WTC11 (cell line): ENCODE measurements around the gene FRRS1. TPM values are rescaled to one million over a fixed set of nuclear protein-coding genes. Genes with fewer than 3 reads are reported as not detected.

ENCODE experiments used
- ATAC-seq: fragments of 200-7000 bp; cut with Tn5 transposase; 2 replicates; pipeline ENCODE4 v1.10.0; 2021; ENCODE audit warnings: mild to moderate bottlenecking, moderate library complexity
- CTCF ChIA-PET: fragments of 300-600 bp; sonication (Branson Sonifier 250); formaldehyde crosslinking; loops from one replicate; lab custom pipeline; 2021; ENCODE audit warnings: antibody characterized with exemption; lab: Charles Lee
- POLR2A ChIA-PET: fragments of 350-600 bp; sonication (Branson Sonifier 250); formaldehyde crosslinking; loops from one replicate; lab custom pipeline; 2021; ENCODE audit warnings: antibody characterized with exemption; lab: Charles Lee
- DNase-seq: peaks from one replicate; pipeline ENCODE4 v3.0.0; 2021; ENCODE audit warnings: low spot score
- H3K27ac Mint-ChIP-seq: 2 replicates; pipeline ENCODE4 v1.8.0; 2021; ENCODE audit warnings: mixed read lengths
- H3K27me3 Mint-ChIP-seq: 2 replicates; pipeline ENCODE4 v1.8.0; 2021; ENCODE audit warnings: low read depth, mild to moderate bottlenecking, moderate library complexity, mixed read lengths
- H3K36me3 Mint-ChIP-seq: 2 replicates; pipeline ENCODE4 v1.8.0; 2021; ENCODE audit warnings: mixed read lengths
- H3K4me1 Mint-ChIP-seq: 2 replicates; pipeline ENCODE4 v1.8.0; 2022; ENCODE audit warnings: mixed read lengths
- H3K4me3 Mint-ChIP-seq: 2 replicates; pipeline ENCODE4 v1.8.0; 2021; ENCODE audit warnings: mild to moderate bottlenecking, moderate library complexity, mixed read lengths
- H3K9me3 Mint-ChIP-seq: 2 replicates; pipeline ENCODE4 v1.8.0; 2021; ENCODE audit warnings: mixed read lengths
- CBFB ChIP-seq: sonication (generic); formaldehyde crosslinking; IDR thresholded peaks from 2 replicates; pipeline ENCODE4 v1.8.1; 2022; ENCODE audit warnings: mild to moderate bottlenecking, low read depth, missing genetic modification reagents
- CREM ChIP-seq: sonication (generic); formaldehyde crosslinking; IDR thresholded peaks from 2 replicates; pipeline ENCODE4 v1.8.1; 2022; ENCODE audit warnings: mild to moderate bottlenecking, missing genetic modification reagents, moderate library complexity
- E2F4 ChIP-seq: sonication (generic); formaldehyde crosslinking; IDR thresholded peaks from 2 replicates; pipeline ENCODE4 v1.8.1; 2022; ENCODE audit warnings: low read depth, mild to moderate bottlenecking, moderate library complexity, missing genetic modification reagents, borderline replicate concordance
- ELF4 ChIP-seq: sonication (generic); formaldehyde crosslinking; IDR thresholded peaks from 2 replicates; pipeline ENCODE4 v1.8.1; 2022; ENCODE audit warnings: low read depth, mild to moderate bottlenecking, moderate library complexity, missing genetic modification reagents
- ESRRA ChIP-seq: sonication (generic); formaldehyde crosslinking; IDR thresholded peaks from 2 replicates; pipeline ENCODE4 v1.8.1; 2022; ENCODE audit warnings: mild to moderate bottlenecking, missing genetic modification reagents, borderline replicate concordance
- FOXJ3 ChIP-seq: sonication (generic); formaldehyde crosslinking; IDR thresholded peaks from 2 replicates; pipeline ENCODE4 v1.9.0; 2021; ENCODE audit warnings: missing genetic modification reagents, mild to moderate bottlenecking, borderline replicate concordance
- FOXP1 ChIP-seq: sonication (generic); formaldehyde crosslinking; IDR thresholded peaks from 2 replicates; pipeline ENCODE4 v1.8.0; 2022; ENCODE audit warnings: missing genetic modification reagents, mild to moderate bottlenecking, moderate library complexity, borderline replicate concordance
- FOXP4 ChIP-seq: sonication (generic); formaldehyde crosslinking; IDR thresholded peaks from 2 replicates; pipeline ENCODE4 v1.8.0; 2022; ENCODE audit warnings: mild to moderate bottlenecking, missing genetic modification reagents
- IRF2 ChIP-seq: sonication (generic); formaldehyde crosslinking; IDR thresholded peaks from 2 replicates; pipeline ENCODE4 v1.8.0; 2022; ENCODE audit warnings: low read depth, missing genetic modification reagents, borderline replicate concordance
- MAX ChIP-seq: sonication (generic); formaldehyde crosslinking; IDR thresholded peaks from 2 replicates; pipeline ENCODE4 v1.8.0; 2022; ENCODE audit warnings: mild to moderate bottlenecking, missing genetic modification reagents
- MXD4 ChIP-seq: fragments of 250-450 bp; sonication (Bioruptor Pico); IDR thresholded peaks from 2 replicates; pipeline ENCODE4 v1.8.0; 2021; ENCODE audit warnings: mild to moderate bottlenecking, moderate library complexity, borderline replicate concordance
- RELA ChIP-seq: sonication (generic); formaldehyde crosslinking; IDR thresholded peaks from 2 replicates; pipeline ENCODE4 v1.8.1; 2022; ENCODE audit warnings: missing genetic modification reagents, mild to moderate bottlenecking, borderline replicate concordance
- ZNF263 ChIP-seq: sonication (generic); formaldehyde crosslinking; IDR thresholded peaks from 2 replicates; pipeline ENCODE4 v1.8.1; 2022; ENCODE audit warnings: low read depth, mild to moderate bottlenecking, moderate library complexity, missing genetic modification reagents
- ZNF423 ChIP-seq: fragments of 250-450 bp; sonication (Bioruptor Pico); IDR thresholded peaks from 2 replicates; pipeline ENCODE4 v2.1.2; 2022; ENCODE audit warnings: mild to moderate bottlenecking, moderate library complexity
- ZNF671 ChIP-seq: fragments of 250-450 bp; sonication (Bioruptor Pico); IDR thresholded peaks from 2 replicates; pipeline ENCODE4 v1.8.0; 2021; ENCODE audit warnings: mild to moderate bottlenecking
- total RNA-seq: library from RNA; stranded (reverse); gene quantifications from 3 replicates; pipeline ENCODE4 v1.2.3, GENCODE V29; 2021
- TF ChIP-seq, protein P1 (sequence below): fragments of 250-450 bp; sonication (Bioruptor Pico); IDR thresholded peaks from 2 replicates; pipeline ENCODE4 v1.9.0; 2021; ENCODE audit warnings: mild to moderate bottlenecking
- TF ChIP-seq, protein P2 (sequence below): sonication (generic); formaldehyde crosslinking; IDR thresholded peaks from 2 replicates; pipeline ENCODE4 v1.8.0; 2022; ENCODE audit warnings: mild to moderate bottlenecking, missing genetic modification reagents

The FRRS1 gene
- total RNA-seq, 1 experiment from 2014 or later, result 6.2 TPM

- H3K4me1 Mint-ChIP-seq, result peaks cover 25% of the 10 kb centered on the region
- no peak overlapping the region for H3K4me3 Mint-ChIP-seq
- no peak overlapping the region for H3K27ac Mint-ChIP-seq
- POLR2A ChIA-PET, result no interaction called here
- H3K36me3 Mint-ChIP-seq, result no peaks in the 10 kb centered on the region; the same call in 1 of the 2 replicates
- ATAC-seq (no peak), DNase-seq (no peak)
- TF ChIP-seq ZNF263 (no peak), CBFB (CRISPR knock-in tag) (no peak), FOXJ3 (CRISPR knock-in tag) (no peak), IRF2 (CRISPR knock-in tag) (no peak), ZNF671 (CRISPR knock-in tag) (no peak), FOXP1 (no peak), RELA (CRISPR knock-in tag) (no peak), MXD4 (no peak)
- TF ChIP-seq, protein P1, sequence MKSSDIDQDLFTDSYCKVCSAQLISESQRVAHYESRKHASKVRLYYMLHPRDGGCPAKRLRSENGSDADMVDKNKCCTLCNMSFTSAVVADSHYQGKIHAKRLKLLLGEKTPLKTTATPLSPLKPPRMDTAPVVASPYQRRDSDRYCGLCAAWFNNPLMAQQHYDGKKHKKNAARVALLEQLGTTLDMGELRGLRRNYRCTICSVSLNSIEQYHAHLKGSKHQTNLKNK (CRISPR knock-in tag), result no peak
- CTCF ChIA-PET, result no interaction called here
- H3K27me3 Mint-ChIP-seq, result no peaks in the 10 kb centered on the region
- H3K9me3 Mint-ChIP-seq, result no peaks in the 10 kb centered on the region
These were observed 39.6 kb downstream of the FRRS1 start for GRCh38 chr1:99726818-99727217.

- TF ChIP-seq ELF4, result no peak
- TF ChIP-seq FOXP4, result no peak
- DNase-seq (no peak), ATAC-seq (no peak)
- Mint-ChIP-seq H3K27ac (no peak overlapping the region), H3K27me3 (no peaks in the 10 kb centered on the region), H3K9me3 (no peaks in the 10 kb centered on the region), H3K4me1 (peaks cover 25% of the 10 kb centered on the region), H3K4me3 (no peak overlapping the region), H3K36me3 (no peaks in the 10 kb centered on the region; the same call in 1 of the 2 replicates)
- ChIA-PET POLR2A (no interaction called here), CTCF (no interaction called here)
These were observed 40.0 kb downstream of the FRRS1 start for GRCh38 chr1:99726407-99726806.

DNA sequence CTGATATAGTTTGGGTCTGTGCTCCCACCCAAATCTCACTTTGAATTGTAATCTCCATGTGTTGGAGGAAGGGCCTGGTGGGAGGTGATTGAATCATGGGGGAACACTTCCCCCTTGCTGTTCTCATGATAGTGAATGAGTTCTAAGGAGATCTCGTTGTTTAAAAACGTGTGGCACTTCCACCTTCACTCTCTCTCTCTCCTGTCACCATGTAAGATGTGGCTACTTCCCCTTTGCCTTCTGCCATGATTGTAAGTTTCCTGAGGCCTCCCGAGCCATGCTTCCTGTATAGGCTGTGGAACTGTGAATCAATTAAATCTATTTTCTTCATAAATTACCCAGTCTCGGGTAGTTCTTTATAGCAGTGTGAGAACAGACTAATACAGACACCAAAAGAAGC, 40.4 kb downstream of the FRRS1 start:
- no peak for DNase-seq
- peaks cover 25% of the 10 kb centered on the region for H3K4me1 Mint-ChIP-seq
- ATAC-seq, result no peak
- ChIA-PET POLR2A (no interaction called here), CTCF (no interaction called here)
- no peak overlapping the region for H3K4me3 Mint-ChIP-seq
- TF ChIP-seq CREM (no peak), ESRRA (CRISPR knock-in tag) (no peak), ZNF423 (CRISPR knock-in tag) (no peak), MAX (CRISPR knock-in tag) (no peak), E2F4 (no peak)
- TF ChIP-seq, protein P2, sequence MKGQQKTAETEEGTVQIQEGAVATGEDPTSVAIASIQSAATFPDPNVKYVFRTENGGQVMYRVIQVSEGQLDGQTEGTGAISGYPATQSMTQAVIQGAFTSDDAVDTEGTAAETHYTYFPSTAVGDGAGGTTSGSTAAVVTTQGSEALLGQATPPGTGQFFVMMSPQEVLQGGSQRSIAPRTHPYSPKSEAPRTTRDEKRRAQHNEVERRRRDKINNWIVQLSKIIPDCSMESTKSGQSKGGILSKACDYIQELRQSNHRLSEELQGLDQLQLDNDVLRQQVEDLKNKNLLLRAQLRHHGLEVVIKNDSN (CRISPR knock-in tag), result no peak
- TF ChIP-seq, protein P1 (CRISPR knock-in tag), result no peak
- H3K27me3 Mint-ChIP-seq, result no peaks in the 10 kb centered on the region
- H3K36me3 Mint-ChIP-seq, result no peaks in the 10 kb centered on the region; the same call in 1 of the 2 replicates
- no peaks in the 10 kb centered on the region for H3K9me3 Mint-ChIP-seq
- peak overlapping the region; percentile 20 for H3K27ac Mint-ChIP-seq
